Type B pancreatic cell (in vitro differentiated cells): ENCODE data around the gene NFASC. TPM values are rescaled to one million over a fixed set of nuclear protein-coding genes. Genes with fewer than 3 reads are reported as not detected.

Source experiments
- DNase-seq: peaks from one replicate; pipeline ENCODE4 v3.0.0; 2021; ENCODE audit warnings: mixed read lengths; ENCODE audit not compliant: unreplicated experiment; ENCODE audit errors: extremely low spot score
- H3K27ac Mint-ChIP-seq: 2 replicates; pipeline ENCODE4 v1.8.0; 2021; ENCODE audit warnings: mild to moderate bottlenecking, mixed read lengths
- H3K27me3 Mint-ChIP-seq: 2 replicates; pipeline ENCODE4 v1.8.0; 2021; ENCODE audit warnings: mixed read lengths
- H3K36me3 Mint-ChIP-seq: 2 replicates; pipeline ENCODE4 v1.8.0; 2021; ENCODE audit warnings: mixed read lengths
- H3K4me1 Mint-ChIP-seq: one replicate; pipeline ENCODE4 v1.8.0; 2021; ENCODE audit warnings: mixed read lengths; ENCODE audit not compliant: unreplicated experiment
- H3K4me3 Mint-ChIP-seq: 2 replicates; pipeline ENCODE4 v1.8.0; 2021; ENCODE audit warnings: mild to moderate bottlenecking, mixed read lengths
- H3K9me3 Mint-ChIP-seq: 2 replicates; pipeline ENCODE4 v1.8.0; 2021; ENCODE audit warnings: mixed read lengths
- CTCF ChIP-seq: fragments of 200-600 bp; sonication (generic); conservative IDR thresholded peaks from 2 replicates; pipeline ENCODE4 v1.5.0; 2021; ENCODE audit warnings: antibody characterized with exemption, mild to moderate bottlenecking
- total RNA-seq: library from RNA; stranded (reverse); gene quantifications from 2 replicates; pipeline ENCODE4 v1.2.1, GENCODE V29; 2021; ENCODE audit warnings: low replicate concordance

The NFASC gene
- total RNA-seq, 1 donor from 2014 or later, result 16.4 TPM

GRCh38 chr1:205061665-205062069 is 191.0 kb downstream of the NFASC start:
- DNase-seq, result peak; percentile 86
- Mint-ChIP-seq H3K27ac (no peak overlapping the region), H3K27me3 (peaks cover 21% of the 10 kb centered on the region), H3K9me3 (no peaks in the 10 kb centered on the region), H3K4me3 (no peak overlapping the region), H3K36me3 (no peaks in the 10 kb centered on the region), H3K4me1 (peaks cover 9% of the 10 kb centered on the region)
- peak; percentile 98 for TF ChIP-seq CTCF

GRCh38 chr1:205062319-205062718 is 191.7 kb downstream of the NFASC start:
- Mint-ChIP-seq H3K27ac (no peak overlapping the region), H3K9me3 (no peaks in the 10 kb centered on the region), H3K27me3 (peaks cover 16% of the 10 kb centered on the region), H3K4me1 (peaks cover 9% of the 10 kb centered on the region), H3K4me3 (no peak overlapping the region), H3K36me3 (no peaks in the 10 kb centered on the region)
- TF ChIP-seq CTCF, result no peak
- DNase-seq, result no peak

GRCh38 chr1:205062895-205063294 is 192.2 kb downstream of the NFASC start:
- DNase-seq, result no peak
- Mint-ChIP-seq H3K27me3 (peaks cover 15% of the 10 kb centered on the region), H3K27ac (no peak overlapping the region), H3K4me3 (no peak overlapping the region), H3K9me3 (no peaks in the 10 kb centered on the region), H3K36me3 (no peaks in the 10 kb centered on the region), H3K4me1 (peaks cover 9% of the 10 kb centered on the region)
- TF ChIP-seq CTCF, result no peak

- no peak for TF ChIP-seq CTCF
- DNase-seq, result no peak
- peaks cover 18% of the 10 kb centered on the region for H3K27me3 Mint-ChIP-seq
These were observed 193.6 kb downstream of the NFASC start for GRCh38 chr1:205064301-205064700.

GRCh38 chr1:205064741-205065316 is 194.2 kb downstream of the NFASC start:
- DNase-seq, result no peak
- H3K27ac Mint-ChIP-seq, result no peak overlapping the region
- peaks cover 18% of the 10 kb centered on the region for H3K27me3 Mint-ChIP-seq
- peaks cover 9% of the 10 kb centered on the region for H3K4me1 Mint-ChIP-seq
- no peak overlapping the region for H3K4me3 Mint-ChIP-seq
- H3K9me3 Mint-ChIP-seq, result no peaks in the 10 kb centered on the region
- H3K36me3 Mint-ChIP-seq, result no peaks in the 10 kb centered on the region
- no peak for TF ChIP-seq CTCF

More at GRCh38 chr1:205064301-205064700, 193.6 kb downstream of the NFASC start:
- Mint-ChIP-seq H3K4me3 (no peak overlapping the region), H3K4me1 (peaks cover 9% of the 10 kb centered on the region), H3K9me3 (no peaks in the 10 kb centered on the region), H3K27ac (no peak overlapping the region), H3K36me3 (no peaks in the 10 kb centered on the region)
